GM08714 (cell line): ENCODE measurements around the gene NRG2.

ENCODE experiments used
- H3K4me3 ChIP-seq: fragments of 200-500 bp; sonication (Bioruptor generic); 2 replicates; pipeline ENCODE4 v1.5.1; 2014; ENCODE audit warnings: mild to moderate bottlenecking, low read length, inconsistent platforms
- ZNF274 ChIP-seq: IDR thresholded peaks from 2 replicates; pipeline ENCODE4 v1.6.1; 2012; ENCODE audit warnings: mild to moderate bottlenecking, low read depth, low read length

The NRG2 gene

DNA sequence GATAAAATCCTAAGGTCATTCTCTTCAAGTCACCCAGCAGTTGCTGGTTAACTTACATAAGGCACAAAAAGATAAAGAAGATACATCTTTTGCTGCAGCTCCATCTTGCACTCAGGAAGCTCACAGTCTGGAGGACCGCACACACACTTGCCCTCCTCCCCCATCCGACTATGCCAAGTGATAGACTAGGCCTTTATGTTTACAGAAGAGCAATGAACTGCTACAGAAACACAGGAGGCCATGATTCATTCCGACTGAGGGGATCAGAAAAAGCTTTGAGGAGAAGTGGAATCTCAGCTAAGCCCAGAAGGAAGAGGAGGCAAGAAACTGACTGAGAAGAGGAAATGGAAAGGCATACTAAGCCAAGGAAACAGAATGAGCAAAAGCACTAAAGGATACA lies 17.4 kb downstream of the NRG2 start:
- H3K4me3 ChIP-seq: no peak overlapping the region
- TF ChIP-seq ZNF274: no peak

- no peak for TF ChIP-seq ZNF274
Observed at GRCh38 chr5:140024928-140025327, 18.2 kb downstream of the NRG2 start.

DNA sequence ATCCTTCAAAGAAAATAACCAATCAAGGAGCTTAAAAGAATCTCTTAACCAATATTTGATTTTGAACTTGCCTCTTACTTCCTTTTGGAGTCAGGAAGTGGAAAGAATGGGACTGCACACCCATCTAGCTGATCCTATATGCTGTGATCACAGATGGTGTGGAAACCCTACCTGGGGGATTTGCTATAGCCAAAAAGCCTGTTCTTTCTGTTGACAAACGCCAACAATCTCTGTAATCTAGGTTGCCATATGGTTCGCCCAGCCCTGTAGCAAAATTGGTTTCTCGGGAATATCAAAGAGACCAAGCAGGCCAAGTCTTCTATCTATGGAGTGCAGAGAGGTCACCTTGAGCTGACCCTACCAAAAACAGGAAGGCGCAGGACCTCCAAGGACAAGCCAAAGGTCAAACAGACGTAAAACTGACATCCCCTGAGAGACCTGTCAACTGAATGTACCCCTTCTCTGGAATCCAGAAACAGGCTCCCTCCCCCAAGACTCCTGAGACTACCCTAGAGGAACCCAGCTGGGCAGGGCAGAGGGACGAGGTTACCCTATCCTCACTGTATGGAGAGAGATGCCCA lies 19.4 kb downstream of the NRG2 start:
- no peak for TF ChIP-seq ZNF274

More at GRCh38 chr5:140024928-140025327, 18.2 kb downstream of the NRG2 start:
- no peak overlapping the region for H3K4me3 ChIP-seq

DNA sequence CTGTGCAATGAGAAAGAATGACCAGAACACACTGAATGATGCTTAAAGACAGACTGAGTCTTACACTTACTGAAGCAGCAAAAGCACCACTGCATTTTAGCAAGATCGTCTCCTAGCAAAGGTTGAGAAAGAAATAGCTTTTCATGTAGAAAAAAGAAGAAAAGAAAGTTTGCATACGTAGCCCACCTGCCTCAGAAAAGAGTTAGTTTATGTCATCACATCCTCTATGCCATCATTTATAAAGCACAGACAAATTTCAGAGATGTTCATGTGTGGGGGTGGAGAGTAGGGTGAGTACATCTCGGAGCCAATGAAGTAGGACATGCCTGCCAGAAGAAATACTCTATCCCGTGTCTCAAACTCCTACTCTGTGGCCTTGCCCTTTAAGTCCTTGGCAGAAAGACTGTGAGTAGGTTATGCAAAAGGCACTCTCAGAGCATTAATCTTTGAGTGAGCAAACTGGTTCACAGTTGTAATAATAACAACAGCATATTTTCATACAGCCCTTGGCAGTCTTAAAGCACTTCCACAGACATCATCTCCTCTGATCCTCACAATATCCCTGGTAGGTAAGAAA lies 22.4 kb downstream of the NRG2 start:
- TF ChIP-seq ZNF274: no peak
- no peak overlapping the region for H3K4me3 ChIP-seq

More for the DNA sequence above, 19.4 kb downstream of the NRG2 start:
- H3K4me3 ChIP-seq: no peak overlapping the region

GRCh38 chr5:140018920-140019644 lies 24.0 kb downstream of the NRG2 start:
- no peak for TF ChIP-seq ZNF274
- H3K4me3 ChIP-seq: no peak overlapping the region

GRCh38 chr5:140018517-140018916 lies 24.6 kb downstream of the NRG2 start:
- no peak for TF ChIP-seq ZNF274
- no peak overlapping the region for H3K4me3 ChIP-seq

- TF ChIP-seq ZNF274: no peak
- no peak overlapping the region for H3K4me3 ChIP-seq
Observed at GRCh38 chr5:140018096-140018481, 25.0 kb downstream of the NRG2 start.

DNA sequence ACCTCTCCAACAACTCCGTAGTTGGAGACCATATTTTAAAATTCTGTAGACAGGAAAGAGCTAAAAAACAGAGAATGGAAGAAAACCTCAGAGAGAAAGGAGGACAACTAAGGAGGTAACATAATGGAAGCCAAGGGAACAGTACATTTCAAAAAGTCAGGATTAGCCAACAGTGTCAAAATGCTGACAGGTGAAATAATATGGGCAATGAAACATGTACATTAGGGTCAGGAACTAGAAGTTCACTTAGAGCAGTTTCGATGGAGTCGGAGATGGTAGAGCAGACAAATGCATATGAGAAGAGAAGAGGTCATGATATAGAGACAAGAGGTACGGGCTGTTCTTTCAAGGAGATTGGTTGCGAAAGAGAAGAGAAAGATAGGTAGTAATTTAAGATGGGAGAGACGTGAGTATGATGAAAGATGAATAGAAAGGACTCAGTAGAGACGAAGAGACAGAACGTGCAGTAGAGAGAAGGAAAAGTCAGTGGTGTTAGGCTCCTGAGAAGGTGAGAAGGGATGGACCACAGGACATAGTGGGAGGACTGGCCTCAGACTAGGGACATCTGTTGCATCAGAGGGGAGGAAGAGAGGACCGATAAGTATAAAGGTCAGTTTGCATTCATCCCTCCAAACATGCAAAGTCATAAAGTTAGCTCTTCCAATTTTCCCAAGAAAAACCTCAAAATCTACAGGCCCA lies 25.6 kb downstream of the NRG2 start:
- TF ChIP-seq ZNF274: no peak
- no peak overlapping the region for H3K4me3 ChIP-seq

DNA sequence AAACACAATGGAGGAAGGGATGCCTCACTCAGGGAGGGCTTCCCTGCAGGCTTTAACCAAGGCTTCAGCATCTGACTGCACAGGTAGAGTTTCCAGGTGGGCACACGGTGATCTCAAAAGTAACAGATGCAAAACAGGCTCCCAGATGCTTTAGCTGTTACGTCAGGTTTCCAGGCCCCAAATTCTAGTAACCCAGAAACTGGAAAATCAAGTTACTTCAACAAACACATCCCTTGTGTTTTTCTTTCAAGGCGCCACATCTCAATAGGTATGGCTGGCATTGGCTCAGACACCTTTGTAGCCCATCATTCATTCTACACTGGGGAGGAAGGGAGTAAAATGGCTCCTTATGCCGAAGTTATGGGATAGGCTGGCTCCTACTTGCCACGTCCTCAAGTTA lies 27.4 kb downstream of the NRG2 start:
- TF ChIP-seq ZNF274: no peak
- no peak overlapping the region for H3K4me3 ChIP-seq

DNA sequence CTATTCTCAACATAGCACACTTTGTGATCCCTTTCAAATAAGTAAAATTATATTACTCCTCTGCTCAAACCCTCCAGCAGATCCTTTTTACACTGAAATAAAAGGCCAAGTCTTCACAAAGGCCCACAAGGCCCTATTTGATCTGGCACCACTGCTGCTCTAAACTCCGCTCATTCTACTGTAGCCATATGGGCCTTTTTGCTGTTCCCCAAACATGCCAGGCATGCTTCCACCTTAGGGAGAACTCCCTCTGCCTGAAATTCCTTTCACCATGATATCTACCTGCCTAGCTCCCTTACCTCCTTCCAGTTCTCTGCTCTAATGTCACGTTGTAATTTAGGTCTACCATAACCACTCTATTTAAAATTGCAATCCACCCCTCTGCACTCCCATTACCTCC lies 28.3 kb downstream of the NRG2 start:
- TF ChIP-seq ZNF274: no peak
- H3K4me3 ChIP-seq: no peak overlapping the region

DNA sequence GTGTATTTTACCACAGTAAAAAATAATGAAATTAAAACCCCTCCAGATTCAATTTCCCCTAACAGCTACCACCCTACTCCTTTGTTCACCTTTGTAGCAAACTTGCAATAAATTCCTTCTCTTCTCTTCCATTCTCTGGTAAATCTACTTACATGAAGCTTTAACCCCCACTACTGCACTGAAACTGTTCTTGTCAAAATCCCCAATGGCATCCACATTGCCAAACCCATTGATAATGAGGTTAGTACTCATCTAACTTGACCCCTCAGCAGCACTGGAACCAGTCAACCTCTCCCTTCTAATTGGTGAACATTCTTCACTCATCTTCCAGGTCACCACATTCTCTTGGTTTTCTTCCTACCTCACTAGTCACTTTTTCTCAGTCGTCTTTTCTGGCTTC lies 29.6 kb downstream of the NRG2 start:
- no peak overlapping the region for H3K4me3 ChIP-seq
- no peak for TF ChIP-seq ZNF274

DNA sequence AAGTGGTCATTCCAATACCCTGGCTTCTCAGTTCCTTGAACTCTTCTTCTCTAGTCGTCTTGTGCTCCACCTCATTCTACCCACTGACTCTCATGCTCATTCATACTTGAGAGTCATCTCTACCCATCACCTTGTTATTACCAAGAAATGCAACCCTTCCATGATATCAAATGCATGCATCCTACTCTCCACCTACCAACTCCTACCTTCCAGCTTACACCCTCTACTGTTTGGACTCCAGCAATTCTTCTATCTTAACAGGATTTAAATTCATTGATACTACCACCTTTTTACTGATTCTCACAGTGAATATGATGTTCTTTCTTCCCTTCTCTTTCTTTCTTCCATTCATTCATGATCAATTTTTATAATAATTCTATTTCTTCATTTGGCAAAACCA lies 30.7 kb downstream of the NRG2 start:
- TF ChIP-seq ZNF274: no peak
- H3K4me3 ChIP-seq: no peak overlapping the region

DNA sequence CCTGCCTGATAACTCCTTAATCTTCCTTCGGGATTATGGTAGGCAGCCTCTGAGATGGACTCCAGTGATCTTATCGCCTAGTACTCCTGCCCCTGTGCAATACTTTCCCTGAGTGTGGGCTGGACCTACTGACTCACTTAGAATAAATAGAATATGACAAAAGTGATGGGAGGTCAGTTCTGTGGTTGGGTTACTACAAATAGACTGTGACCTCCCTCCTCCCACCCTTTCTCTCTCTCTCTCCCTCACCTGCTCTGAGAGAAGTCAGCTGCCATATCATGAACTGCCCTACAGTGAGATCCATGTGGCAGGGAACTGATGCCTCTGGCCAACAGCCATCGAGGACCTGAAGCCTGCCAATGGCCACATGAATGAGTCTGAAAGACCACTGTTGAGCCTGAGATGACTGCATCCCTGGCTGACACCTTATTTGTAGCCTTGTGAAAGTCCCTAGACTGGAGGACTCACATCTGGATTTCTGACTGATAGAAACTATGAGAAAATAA lies 31.7 kb downstream of the NRG2 start:
- no peak overlapping the region for H3K4me3 ChIP-seq
- no peak for TF ChIP-seq ZNF274

DNA sequence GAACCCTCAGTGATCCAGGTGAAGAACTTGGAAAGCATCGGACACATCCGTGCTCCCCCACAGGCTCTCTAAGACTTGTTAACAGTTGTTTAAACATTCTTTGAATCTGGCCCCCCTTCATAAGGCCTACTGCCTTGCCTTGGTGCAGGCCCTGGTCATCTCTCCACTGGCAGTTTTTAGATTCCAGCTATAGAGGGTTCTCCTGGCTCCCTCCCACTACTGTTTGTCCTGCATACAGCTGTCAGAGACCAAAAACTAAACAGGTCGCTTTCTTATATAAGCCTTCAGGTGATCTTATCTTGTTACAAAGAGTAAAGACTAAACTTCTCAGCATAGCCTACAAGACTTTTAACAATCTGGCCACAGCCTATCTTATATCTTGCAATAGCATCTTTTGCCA lies 32.3 kb downstream of the NRG2 start:
- no peak overlapping the region for H3K4me3 ChIP-seq
- TF ChIP-seq ZNF274: no peak

DNA sequence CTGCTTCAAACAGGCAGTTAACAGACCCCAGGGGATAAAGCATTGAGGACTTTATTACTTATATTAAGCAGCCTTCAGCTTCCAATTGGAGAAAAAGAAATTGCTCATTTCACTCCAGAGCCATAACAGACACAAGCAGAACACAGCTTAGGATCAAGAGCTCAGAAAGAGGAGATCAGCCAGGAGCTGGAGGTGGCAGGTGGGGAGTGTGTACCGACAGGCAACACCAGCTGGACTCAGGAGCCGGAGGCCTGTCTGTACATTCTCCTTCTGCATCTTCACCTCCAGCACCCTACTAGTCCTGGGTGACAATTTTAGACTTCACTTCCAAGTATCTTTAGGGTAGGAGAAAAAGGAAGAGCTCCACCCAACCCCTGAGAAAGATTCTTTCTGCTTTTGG lies 35.8 kb downstream of the NRG2 start:
- H3K4me3 ChIP-seq: no peak overlapping the region
- TF ChIP-seq ZNF274: no peak
